Caco-2 (cell line): ENCODE results near the gene RNF10. TPM values are rescaled to one million over a fixed set of nuclear protein-coding genes. Genes with fewer than 3 reads are reported as not detected.

Experiments
- BruUV-seq: library from RNA; stranded (reverse); fragments of 400-500 nt; replicated peaks from 2 replicates; lab custom pipeline; 2021; lab: Mats Ljungman, UMichigan
- CTCF ChIA-PET: fragments of 300-600 bp; sonication (Branson Sonifier 250); formaldehyde crosslinking; loops from one replicate; lab custom pipeline; 2022; ENCODE audit warnings: antibody characterized with exemption; lab: Charles Lee
- POLR2A ChIA-PET: fragments of 300-600 bp; sonication (Branson Sonifier 250); formaldehyde crosslinking; loops from one replicate; lab custom pipeline; 2022; ENCODE audit warnings: antibody characterized with exemption; lab: Charles Lee
- DNase-seq, 2 experiments: peaks; one replicate each; pipeline versions ENCODE4 v3.0.0 to v3.0.0-alpha.2; 2020 to 2022
- H3K27me3 ChIP-seq: replicated peaks from 2 replicates; pipeline ENCODE4 v1.6.0; 2011; ENCODE audit warnings: low read length; ENCODE audit not compliant: control insufficient read depth, insufficient read depth
- H3K36me3 ChIP-seq: 2 replicates; pipeline ENCODE4 v1.5.1; 2011; ENCODE audit warnings: low read length; ENCODE audit not compliant: control insufficient read depth, insufficient read depth
- H3K4me1 ChIP-seq: fragments of 250-450 bp; sonication (Bioruptor Pico); 2 replicates; pipeline ENCODE4 v1.5.1; 2020; ENCODE audit warnings: mild to moderate bottlenecking
- H3K4me3 ChIP-seq: 2 replicates; pipeline ENCODE4 v1.5.1; 2011; ENCODE audit warnings: low read depth, mild to moderate bottlenecking, control low read depth, low read length
- H3K9me3 ChIP-seq: fragments of 250-450 bp; sonication (Bioruptor Pico); 2 replicates; pipeline ENCODE4 v1.5.1; 2020; ENCODE audit warnings: mild to moderate bottlenecking, moderate library complexity
- H3K27ac Mint-ChIP-seq: one replicate; pipeline ENCODE4 v1.8.0; 2022; ENCODE audit warnings: mixed read lengths; ENCODE audit not compliant: unreplicated experiment
- H3K27me3 Mint-ChIP-seq: one replicate; pipeline ENCODE4 v1.8.0; 2022; ENCODE audit warnings: mixed read lengths; ENCODE audit not compliant: insufficient read depth, unreplicated experiment
- H3K36me3 Mint-ChIP-seq: one replicate; pipeline ENCODE4 v1.8.0; 2022; ENCODE audit warnings: mild to moderate bottlenecking, mixed read lengths; ENCODE audit not compliant: insufficient read depth, unreplicated experiment
- H3K4me1 Mint-ChIP-seq: one replicate; pipeline ENCODE4 v1.8.0; 2022; ENCODE audit warnings: low read depth, mixed read lengths; ENCODE audit not compliant: unreplicated experiment
- H3K4me3 Mint-ChIP-seq: one replicate; pipeline ENCODE4 v1.8.0; 2022; ENCODE audit warnings: mild to moderate bottlenecking, moderate library complexity, mixed read lengths; ENCODE audit not compliant: unreplicated experiment
- H3K9me3 Mint-ChIP-seq: one replicate; pipeline ENCODE4 v1.8.0; 2022; ENCODE audit warnings: mixed read lengths; ENCODE audit not compliant: unreplicated experiment
- intact Hi-C: fragments of 100-400 bp; cut with micrococcal nuclease; formaldehyde crosslinking; loops from one replicate; pipeline ENCODE4 v1.10.0; 2022; ENCODE audit not compliant: unreplicated experiment
- total RNA-seq: library from RNA; stranded (reverse); gene quantifications from 2 replicates; pipeline ENCODE4 v1.2.3, GENCODE V29; 2022
- TF ChIP-seq, protein P1 (sequence below), 2 experiments: fragments of 200-600 bp in 1 of 2; IDR thresholded peaks; 1 replicate in 1 of 2; 2 replicates in 1 of 2; pipeline versions ENCODE4 v1.5.1 to v1.8.0; 2011 to 2022; ENCODE audit warnings: antibody characterized with exemption in 1 of 2, control low read depth in 1 of 2, inconsistent platforms in 1 of 2, low read depth in 1 of 2, low read length in 1 of 2, mild to moderate bottlenecking in 1 of 2, moderate library complexity in 1 of 2; ENCODE audit not compliant: insufficient read depth in 1 of 2, severe bottlenecking in 1 of 2, unreplicated experiment in 1 of 2

The RNF10 gene
- total RNA-seq, 1 experiment from 2014 or later = 133 TPM

DNA sequence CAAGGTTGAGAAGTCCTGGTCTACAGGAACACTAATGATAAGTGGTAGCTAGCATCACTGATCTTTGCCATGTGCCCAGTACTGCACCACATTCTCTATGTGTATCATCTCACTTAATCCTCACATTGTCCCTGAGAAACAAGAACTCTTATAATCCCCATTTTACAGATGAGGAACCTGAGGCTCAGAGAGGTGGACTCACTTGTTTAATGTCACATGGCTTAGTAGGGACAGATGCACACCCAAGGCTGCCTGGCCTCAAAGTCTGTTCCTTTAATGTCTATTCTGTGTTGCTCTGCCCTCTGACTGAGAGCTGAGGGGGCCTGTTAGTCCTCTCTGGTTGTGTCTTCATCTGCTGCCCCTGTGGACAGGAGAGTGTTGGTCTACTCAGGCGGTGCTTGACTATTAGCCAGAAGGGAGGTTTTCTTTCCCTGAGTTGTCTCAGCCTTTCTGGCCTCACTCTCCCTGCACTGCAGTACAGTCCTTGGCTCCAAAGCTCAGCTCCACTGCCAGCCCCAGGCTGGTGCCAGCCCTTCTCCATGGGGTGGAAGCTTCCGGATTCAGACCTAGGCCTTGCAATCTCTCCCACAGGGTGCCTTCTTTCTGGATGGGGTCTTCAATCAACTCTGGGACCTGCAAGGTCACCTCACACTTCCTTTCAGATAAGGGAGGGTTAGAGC is 43.2 kb upstream of the RNF10 start:
- ChIA-PET POLR2A (no interaction called here), CTCF (interaction anchor here (0.6 kb wide), 1 partner anchor 306 kb away, joined by 4 read pairs; no protein-coding TSS in a partner anchor)
- H3K27me3 ChIP-seq = no peaks in the 10 kb centered on the region
- BruUV-seq = no TSS peak
- H3K9me3 Mint-ChIP-seq = no peaks in the 10 kb centered on the region
- no peaks in the 10 kb centered on the region for H3K27me3 Mint-ChIP-seq
- H3K9me3 ChIP-seq = no peaks in the 10 kb centered on the region
- no peak overlapping the region for H3K4me3 Mint-ChIP-seq
- H3K4me1 ChIP-seq = 0 out of 2 replicates have a peak, but pooled peaks cover 6% of the 10 kb centered on the region
- H3K4me3 ChIP-seq = no peak overlapping the region
- intact Hi-C loops = no loop called here
- TF ChIP-seq, protein P1, sequence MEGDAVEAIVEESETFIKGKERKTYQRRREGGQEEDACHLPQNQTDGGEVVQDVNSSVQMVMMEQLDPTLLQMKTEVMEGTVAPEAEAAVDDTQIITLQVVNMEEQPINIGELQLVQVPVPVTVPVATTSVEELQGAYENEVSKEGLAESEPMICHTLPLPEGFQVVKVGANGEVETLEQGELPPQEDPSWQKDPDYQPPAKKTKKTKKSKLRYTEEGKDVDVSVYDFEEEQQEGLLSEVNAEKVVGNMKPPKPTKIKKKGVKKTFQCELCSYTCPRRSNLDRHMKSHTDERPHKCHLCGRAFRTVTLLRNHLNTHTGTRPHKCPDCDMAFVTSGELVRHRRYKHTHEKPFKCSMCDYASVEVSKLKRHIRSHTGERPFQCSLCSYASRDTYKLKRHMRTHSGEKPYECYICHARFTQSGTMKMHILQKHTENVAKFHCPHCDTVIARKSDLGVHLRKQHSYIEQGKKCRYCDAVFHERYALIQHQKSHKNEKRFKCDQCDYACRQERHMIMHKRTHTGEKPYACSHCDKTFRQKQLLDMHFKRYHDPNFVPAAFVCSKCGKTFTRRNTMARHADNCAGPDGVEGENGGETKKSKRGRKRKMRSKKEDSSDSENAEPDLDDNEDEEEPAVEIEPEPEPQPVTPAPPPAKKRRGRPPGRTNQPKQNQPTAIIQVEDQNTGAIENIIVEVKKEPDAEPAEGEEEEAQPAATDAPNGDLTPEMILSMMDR (IDR thresholded peaks at IDR 0.05; ENCODE audit: insufficient read depth in 1 of 2, low read depth in 1 of 2, low read length in 1 of 2, severe bottlenecking in 1 of 2, unreplicated experiment in 1 of 2) = no peak
- peaks cover 4% of the 10 kb centered on the region for H3K36me3 Mint-ChIP-seq
- no peak for DNase-seq
- no peak overlapping the region for H3K27ac Mint-ChIP-seq
- peaks cover 7% of the 10 kb centered on the region for H3K4me1 Mint-ChIP-seq
- H3K36me3 ChIP-seq = no peaks in the 10 kb centered on the region

DNA sequence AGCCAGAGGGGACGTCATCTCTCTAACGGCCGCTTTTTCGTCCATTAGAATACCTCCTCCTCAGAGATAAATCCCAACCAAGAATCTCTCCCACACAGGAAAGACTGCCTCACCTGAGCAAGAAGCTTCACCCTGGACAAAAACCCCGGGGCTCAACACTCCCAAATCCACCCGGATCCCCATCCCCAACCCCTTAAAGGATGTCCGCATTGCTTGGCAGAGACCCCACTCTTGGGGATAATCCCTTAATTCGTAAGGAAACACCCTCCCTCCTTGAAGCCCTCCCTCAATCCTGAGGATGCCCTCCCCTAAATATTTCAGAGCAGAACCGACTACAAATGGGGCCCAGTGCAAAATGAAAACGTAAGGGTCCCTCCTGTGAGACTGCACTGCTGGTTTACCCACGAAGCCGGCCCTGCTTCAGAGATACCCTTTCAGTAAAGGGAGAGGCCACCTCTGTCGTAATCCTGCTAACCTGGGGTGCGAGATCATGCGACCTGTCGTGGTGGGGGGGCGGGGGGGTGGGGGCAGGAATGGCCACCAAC is 38.9 kb upstream of the RNF10 start:
- Histone ChIP-seq H3K27me3 (no peaks in the 10 kb centered on the region), H3K4me3 (peak overlapping the region; percentile 80), H3K4me1 (peaks cover 17% of the 10 kb centered on the region), H3K36me3 (peaks cover 1% of the 10 kb centered on the region; the same call in 1 of the 2 replicates), H3K9me3 (no peaks in the 10 kb centered on the region)
- Mint-ChIP-seq H3K27me3 (no peaks in the 10 kb centered on the region), H3K27ac (peak overlapping the region; percentile 80), H3K9me3 (no peaks in the 10 kb centered on the region), H3K4me3 (peak overlapping the region; percentile 96), H3K4me1 (peaks cover 19% of the 10 kb centered on the region), H3K36me3 (peaks cover 35% of the 10 kb centered on the region)
- ChIA-PET POLR2A (interaction anchor here (0.6 to 2.4 kb wide), 5 partner anchors 21 to 178 kb away, joined by 3 to 17 read pairs (median 4); partner anchors contain the start of genes COQ5 and POP5), CTCF (interaction anchor here (0.6 to 2.1 kb wide), 3 partner anchors 25 to 193 kb away, joined by 3 to 4 read pairs (median 3); partner anchors contain the start of genes COQ5 and SIRT4)
- DNase-seq = no peak
- TF ChIP-seq, protein P1 (IDR thresholded peaks at IDR 0.05; ENCODE audit: insufficient read depth in 1 of 2, low read depth in 1 of 2, low read length in 1 of 2, severe bottlenecking in 1 of 2, unreplicated experiment in 1 of 2) = no peak
- intact Hi-C loops = loop anchor here (1.0 kb wide), 1 partner anchor 34 kb away; the partner anchor contains the start of gene COQ5
- no TSS peak for BruUV-seq

DNA sequence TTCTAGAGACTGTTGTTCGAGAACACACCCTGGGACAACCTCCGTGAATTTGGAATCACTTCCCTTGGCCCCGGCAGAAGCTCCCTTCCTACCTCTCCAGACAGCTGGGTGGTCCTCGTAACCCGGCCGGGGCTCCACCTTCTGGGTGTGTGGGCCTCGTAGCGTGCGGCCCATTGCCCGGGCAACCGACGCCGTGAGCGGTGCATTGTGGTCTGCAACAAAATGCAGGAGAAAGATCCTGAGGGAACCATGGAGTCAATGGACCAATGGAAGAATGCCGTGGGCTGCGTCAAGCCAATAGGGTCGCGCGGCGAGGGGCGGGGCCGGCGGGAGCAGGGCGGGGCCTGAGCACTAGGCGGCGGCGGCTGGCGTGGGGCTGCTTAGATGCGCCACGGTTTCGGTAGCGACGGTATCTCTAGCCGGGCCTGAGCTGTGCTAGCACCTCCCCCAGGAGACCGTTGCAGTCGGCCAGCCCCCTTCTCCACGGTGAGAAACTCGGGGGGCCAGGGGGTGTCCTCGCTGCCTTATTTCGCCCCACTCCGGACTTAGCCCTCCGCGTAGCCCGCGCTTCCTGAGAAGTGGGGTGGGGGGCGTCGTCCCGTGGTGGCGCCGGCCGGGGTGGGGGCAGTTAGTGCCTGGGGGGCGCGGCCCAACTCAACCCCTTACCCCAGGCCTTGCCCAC is 38.3 kb upstream of the RNF10 start, which contains the start of gene DYNLL1:
TSS of gene DYNLL1 (plus strand) at position 383 of the 682 bp plus-strand sequence. CDS start 309 bp downstream, outside the sequence.
- Histone ChIP-seq H3K27me3 (no peaks in the 10 kb centered on the region), H3K36me3 (peaks cover 1% of the 10 kb centered on the region; the same call in 1 of the 2 replicates), H3K4me3 (peak within 1 kb of the TSS; percentile 80), H3K4me1 (peaks cover 17% of the 10 kb centered on the region), H3K9me3 (no peaks in the 10 kb centered on the region)
- ChIA-PET POLR2A (interaction anchor here (0.5 to 2.4 kb wide), 10 partner anchors 11 to 214 kb away, joined by 3 to 17 read pairs (median 4); partner anchors contain the start of genes COQ5, POP5 and UNC119B), CTCF (interaction anchor here (0.5 to 2.1 kb wide), 10 partner anchors 30 to 194 kb away, joined by 3 to 6 read pairs (median 4); partner anchors contain the start of genes COQ5, MLEC, POP5 and SIRT4)
- peaks cover 41% of the 10 kb centered on the region for H3K36me3 Mint-ChIP-seq
- H3K9me3 Mint-ChIP-seq = no peaks in the 10 kb centered on the region
- H3K27me3 Mint-ChIP-seq = no peaks in the 10 kb centered on the region
- peak; percentile 96 to 98 for DNase-seq
- TF ChIP-seq, protein P1 (IDR thresholded peaks at IDR 0.05; ENCODE audit: insufficient read depth in 1 of 2, low read depth in 1 of 2, low read length in 1 of 2, severe bottlenecking in 1 of 2, unreplicated experiment in 1 of 2) = no peak
- peak within 1 kb of the TSS; percentile 96 for H3K4me3 Mint-ChIP-seq
- no TSS peak for BruUV-seq
- peak within 1 kb of the TSS; percentile 80 for H3K27ac Mint-ChIP-seq
- H3K4me1 Mint-ChIP-seq = peaks cover 19% of the 10 kb centered on the region
- intact Hi-C loops = loop anchor here (1.0 kb wide), 2 partner anchors 27 to 33 kb away; partner anchors contain the start of genes COQ5 and SRSF9
